Common myeloid progenitor, CD34-positive (primary cell): ENCODE data around the gene RASSF8.
A peak's percentile ranks its signal among the peaks of the same experiment; 100 is the strongest.

Experiments
- CTCF ChIA-PET: fragments of 350-600 bp; sonication (Branson Sonifier 250); formaldehyde crosslinking; loops from one replicate; lab custom pipeline; 2021; ENCODE audit warnings: antibody characterized with exemption; lab: Charles Lee
- POLR2A ChIA-PET: fragments of 350-600 bp; sonication (Branson Sonifier 250); formaldehyde crosslinking; loops from one replicate; lab custom pipeline; 2021; ENCODE audit warnings: antibody characterized with exemption; lab: Charles Lee
- DNase-seq, 3 donors: peaks; one replicate each; pipeline versions ENCODE4 v3.0.0 to v3.0.0-alpha.2; 2013
- H3K27ac ChIP-seq, 2 experiments: 1 replicate in 1 of 2; 2 replicates in 1 of 2; pipeline ENCODE4 v1.7.0; 2013; ENCODE audit warnings: inconsistent platforms in 2 of 2, low read length in 2 of 2, mild to moderate bottlenecking in 2 of 2, low read depth in 1 of 2, moderate library complexity in 1 of 2; ENCODE audit not compliant: severe bottlenecking in 2 of 2, insufficient read depth in 1 of 2, poor library complexity in 1 of 2
- H3K27me3 ChIP-seq, 5 experiments: replicated peaks in 2 of 5; 1 replicate in 3 of 5; 2 replicates in 2 of 5; pipeline versions ENCODE4 v1.6.1 to v1.7.0; 2013; ENCODE audit warnings: low read length in 4 of 5, mild to moderate bottlenecking in 2 of 5, moderate library complexity in 2 of 5, inconsistent platforms in 1 of 5; ENCODE audit not compliant: insufficient read depth in 5 of 5, control insufficient read depth in 4 of 5
- H3K36me3 ChIP-seq, 4 experiments: 1 replicate in 2 of 4; 2 replicates in 2 of 4; pipeline versions ENCODE4 v1.6.1 to v1.7.0; 2013; ENCODE audit warnings: low read length in 3 of 4, control low read depth in 1 of 4, mild to moderate bottlenecking in 1 of 4; ENCODE audit not compliant: control insufficient read depth in 4 of 4, insufficient read depth in 4 of 4
- H3K4me1 ChIP-seq, 4 experiments: 1 replicate in 3 of 4; 2 replicates in 1 of 4; pipeline versions ENCODE4 v1.6.1 to v1.7.1; 2013; ENCODE audit warnings: low read length in 3 of 4, mild to moderate bottlenecking in 3 of 4, control low read depth in 1 of 4, inconsistent platforms in 1 of 4, moderate library complexity in 1 of 4; ENCODE audit not compliant: control insufficient read depth in 4 of 4, insufficient read depth in 4 of 4; ENCODE audit errors: control extremely low read depth in 1 of 4
- H3K4me3 ChIP-seq, 7 experiments: 1 replicate in 4 of 7; 2 replicates in 3 of 7; pipeline versions ENCODE4 v1.5.1 to v1.7.0; 2013; ENCODE audit warnings: mild to moderate bottlenecking in 7 of 7, low read length in 6 of 7, moderate library complexity in 6 of 7, inconsistent platforms in 2 of 7, low read depth in 2 of 7, control low read depth in 1 of 7; ENCODE audit not compliant: insufficient read depth in 4 of 7, control insufficient read depth in 1 of 7; ENCODE audit errors: extremely low read depth in 1 of 7
- H3K9me3 ChIP-seq, 5 experiments: 1 replicate in 4 of 5; 2 replicates in 1 of 5; pipeline versions ENCODE4 v1.6.1 to v1.7.1; 2013; ENCODE audit warnings: low read length in 4 of 5, mild to moderate bottlenecking in 2 of 5, inconsistent platforms in 1 of 5, low read depth in 1 of 5, moderate library complexity in 1 of 5; ENCODE audit not compliant: control insufficient read depth in 4 of 5, insufficient read depth in 2 of 5; ENCODE audit errors: control extremely low read depth in 1 of 5
- WGBS: methylation state at CpG from one replicate; pipeline ENCODE4 v1.1.5; 2013; ENCODE audit not compliant: insufficient coverage; 5-methylcytosine and 5-hydroxymethylcytosine counted together

The RASSF8 gene

DNA sequence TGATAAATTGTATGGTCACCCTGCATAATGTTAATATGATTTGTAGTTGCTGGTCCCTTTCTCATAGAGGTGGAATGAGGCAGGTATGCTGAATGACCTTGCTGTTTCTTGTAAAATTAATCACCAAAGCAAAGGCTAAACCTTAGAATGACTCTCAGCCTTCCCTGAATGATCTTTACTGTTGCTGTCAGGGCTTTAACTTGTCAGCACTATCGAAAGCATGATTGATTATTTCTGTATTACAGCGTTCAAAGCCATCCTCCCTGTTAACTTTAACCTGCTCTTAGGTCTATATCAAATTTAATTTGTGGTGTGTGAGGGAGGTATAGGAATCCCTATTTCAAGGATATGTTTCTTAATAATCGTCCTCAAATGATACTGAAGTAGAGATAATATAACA is 23.1 kb downstream of the RASSF8 start:
- H3K27me3 ChIP-seq = no peaks in the 10 kb centered on the region
- ChIA-PET CTCF (interaction anchor here (1.3 to 1.6 kb wide), 2 partner anchors 9 to 11 kb away, joined by 3 to 4 read pairs; no protein-coding TSS in a partner anchor), POLR2A (no interaction called here)
- no peaks in the 10 kb centered on the region for H3K9me3 ChIP-seq
- H3K4me3 ChIP-seq = no peak overlapping the region
- DNase-seq = no peak
- H3K36me3 ChIP-seq = no peaks in the 10 kb centered on the region
- H3K27ac ChIP-seq = no peak overlapping the region
- 100% methylated on average over 2 of the region's 3 CpGs for WGBS
- H3K4me1 ChIP-seq = peaks cover 0 to 8% (median 0%) of the 10 kb centered on the region in 4 experiments

GRCh38 chr12:25982416-25982815 is 23.9 kb downstream of the RASSF8 start:
- H3K27me3 ChIP-seq = no peaks in the 10 kb centered on the region
- H3K36me3 ChIP-seq = no peaks in the 10 kb centered on the region
- CTCF ChIA-PET = interaction anchor here (0.9 to 1.6 kb wide), 3 partner anchors 10 to 14 kb away, joined by 3 to 4 read pairs (median 3); no protein-coding TSS in a partner anchor
- peaks cover 0 to 8% (median 0%) of the 10 kb centered on the region in 4 experiments for H3K4me1 ChIP-seq
- WGBS = no CpG with 5 or more reads among the region's 1 CpG
- H3K4me3 ChIP-seq = peak overlapping the region in 1 of 7 experiments; percentile 8
- H3K9me3 ChIP-seq = no peaks in the 10 kb centered on the region
- no peak for DNase-seq
- no peak overlapping the region for H3K27ac ChIP-seq
- POLR2A ChIA-PET = interaction anchor here (1.0 kb wide), 1 partner anchor 36 kb away, joined by 3 read pairs; no protein-coding TSS in a partner anchor

DNA sequence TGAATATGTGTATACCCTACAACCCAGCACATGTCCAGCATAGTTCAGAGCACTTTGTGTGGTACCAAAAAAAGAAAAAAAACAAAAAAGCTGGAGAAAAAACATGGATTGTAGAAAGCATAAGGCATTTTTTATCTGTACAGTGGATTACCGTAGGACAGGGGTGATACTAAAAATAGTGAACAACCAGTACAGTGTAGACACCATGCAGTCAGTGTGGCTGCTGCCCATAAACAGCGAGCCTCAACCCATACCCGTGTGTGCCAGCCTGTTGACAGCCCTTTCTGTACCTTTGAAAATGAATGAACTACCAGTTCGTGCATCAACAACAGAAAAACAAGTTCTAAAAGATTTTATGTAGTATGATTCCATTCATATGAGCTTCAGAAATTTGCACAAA is 25.1 kb downstream of the RASSF8 start:
- Histone ChIP-seq H3K4me3 (no peak overlapping the region), H3K27ac (no peak overlapping the region), H3K36me3 (no peaks in the 10 kb centered on the region), H3K4me1 (peaks cover 0 to 14% (median 1%) of the 10 kb centered on the region in 4 experiments), H3K27me3 (no peaks in the 10 kb centered on the region), H3K9me3 (no peaks in the 10 kb centered on the region)
- POLR2A ChIA-PET = no interaction called here
- no peak for DNase-seq
- CTCF ChIA-PET = no interaction called here
- 100% methylated on average over 3 of the region's 4 CpGs for WGBS

DNA sequence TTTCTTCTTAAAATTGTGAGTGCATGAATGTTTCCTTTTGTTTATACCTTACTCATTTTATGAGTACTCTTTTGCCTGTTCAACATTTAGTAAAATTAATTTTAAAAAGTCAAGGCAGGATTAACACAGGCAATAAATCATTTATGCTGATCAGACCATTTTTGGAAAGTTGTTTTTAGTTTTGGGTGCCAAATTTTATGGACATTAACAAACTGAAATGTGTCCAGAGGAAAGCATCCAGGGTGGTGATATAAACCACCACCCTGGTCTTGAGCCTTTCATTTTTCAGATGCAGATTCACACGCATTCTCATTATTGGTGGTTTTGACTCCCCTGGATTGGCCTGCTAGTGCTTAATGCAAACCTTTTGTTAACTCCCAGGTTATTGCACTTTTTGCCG is 26.3 kb downstream of the RASSF8 start:
- H3K36me3 ChIP-seq = no peaks in the 10 kb centered on the region
- H3K9me3 ChIP-seq = no peaks in the 10 kb centered on the region
- no peak overlapping the region for H3K27ac ChIP-seq
- H3K27me3 ChIP-seq = no peaks in the 10 kb centered on the region
- H3K4me3 ChIP-seq = no peak overlapping the region
- H3K4me1 ChIP-seq = peaks cover 0 to 18% (median 1%) of the 10 kb centered on the region in 4 experiments
- 100% methylated on average over 1 of the region's 2 CpGs for WGBS
- ChIA-PET POLR2A (interaction anchor here (0.5 kb wide), 1 partner anchor 1149 kb away, joined by 3 read pairs; no protein-coding TSS in a partner anchor), CTCF (no interaction called here)
- no peak for DNase-seq

DNA sequence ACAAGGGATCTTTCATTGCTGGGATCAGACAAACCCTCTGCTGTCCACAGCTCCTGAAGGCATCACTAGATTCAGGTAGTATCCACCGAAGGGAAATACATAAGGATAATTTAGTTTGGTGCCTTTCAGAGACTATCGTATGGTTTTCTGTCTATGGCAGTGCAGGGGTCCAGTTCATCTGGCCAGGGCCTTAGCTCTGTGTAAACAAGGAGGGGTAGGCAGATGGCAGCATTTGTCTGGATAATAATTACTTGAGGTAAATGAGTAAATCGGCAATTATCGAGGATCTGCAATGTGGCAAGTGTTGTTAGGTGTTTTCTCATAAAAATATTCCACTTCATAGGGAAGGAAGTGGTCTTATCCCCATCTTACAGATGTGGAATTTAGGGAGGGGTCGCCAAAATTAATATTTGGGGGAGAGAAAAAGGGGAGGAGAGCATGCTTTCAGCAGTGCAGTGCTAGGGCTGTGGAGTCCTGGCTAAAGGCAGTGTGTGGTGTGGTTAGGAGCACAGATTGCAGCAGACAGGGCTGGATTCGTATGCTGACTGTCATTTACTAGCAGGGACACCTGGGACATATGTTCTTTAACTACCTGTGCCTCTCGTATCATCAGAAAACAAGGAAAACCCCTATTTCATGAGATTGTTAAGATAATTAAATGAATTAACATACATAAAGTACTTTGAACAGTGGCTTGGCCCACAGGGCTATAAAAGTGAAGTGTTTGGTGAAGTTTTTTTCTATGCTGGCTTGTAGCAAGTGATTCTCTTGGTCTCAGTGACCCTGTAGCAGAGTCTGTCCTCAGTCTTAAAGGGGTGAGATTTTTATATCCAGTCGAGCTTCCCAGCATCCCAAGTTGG is 27.1 kb downstream of the RASSF8 start:
- Histone ChIP-seq H3K4me3 (no peak overlapping the region), H3K9me3 (no peaks in the 10 kb centered on the region), H3K27me3 (no peaks in the 10 kb centered on the region), H3K36me3 (no peaks in the 10 kb centered on the region), H3K27ac (no peak overlapping the region), H3K4me1 (peaks cover 0 to 18% (median 1%) of the 10 kb centered on the region in 4 experiments)
- WGBS = 71% methylated on average over 4 of the region's 8 CpGs
- CTCF ChIA-PET = no interaction called here
- DNase-seq = no peak
- POLR2A ChIA-PET = interaction anchor here (0.5 kb wide), 1 partner anchor 1148 kb away, joined by 3 read pairs; no protein-coding TSS in a partner anchor

DNA sequence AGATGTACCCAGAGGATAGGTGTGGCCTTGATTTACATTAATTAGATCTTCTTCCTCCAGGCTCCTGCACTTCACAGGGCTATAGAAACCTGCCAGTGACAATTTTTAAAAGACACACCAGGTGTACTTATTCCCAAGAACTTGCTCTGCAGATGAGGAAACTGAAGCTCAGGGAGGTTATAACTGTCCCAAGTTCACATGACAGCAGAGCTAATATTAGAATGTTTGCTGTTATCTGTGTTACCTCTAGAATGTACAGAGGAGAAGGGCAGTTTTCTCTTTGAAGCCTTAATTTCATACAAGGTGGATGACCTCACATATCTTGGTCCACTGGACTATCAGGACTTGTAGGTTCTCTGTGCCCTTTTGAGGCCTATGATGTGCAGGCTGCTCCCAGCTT is 27.7 kb downstream of the RASSF8 start:
- H3K9me3 ChIP-seq = no peaks in the 10 kb centered on the region
- H3K4me1 ChIP-seq = peaks cover 0 to 18% (median 1%) of the 10 kb centered on the region in 4 experiments
- no peak overlapping the region for H3K4me3 ChIP-seq
- CTCF ChIA-PET = no interaction called here
- H3K36me3 ChIP-seq = no peaks in the 10 kb centered on the region
- no peak for DNase-seq
- no peaks in the 10 kb centered on the region for H3K27me3 ChIP-seq
- no peak overlapping the region for H3K27ac ChIP-seq
- POLR2A ChIA-PET = no interaction called here

GRCh38 chr12:25988505-25988904 is 30.0 kb downstream of the RASSF8 start:
- ChIA-PET POLR2A (no interaction called here), CTCF (no interaction called here)
- H3K9me3 ChIP-seq = no peaks in the 10 kb centered on the region
- H3K27ac ChIP-seq = no peak overlapping the region
- peaks cover 0 to 15% (median 1%) of the 10 kb centered on the region in 4 experiments for H3K4me1 ChIP-seq
- no peaks in the 10 kb centered on the region for H3K27me3 ChIP-seq
- no peaks in the 10 kb centered on the region for H3K36me3 ChIP-seq
- WGBS = no CpG with 5 or more reads among the region's 2 CpGs
- DNase-seq = no peak
- H3K4me3 ChIP-seq = no peak overlapping the region
